GM20000 (cell line): ENCODE data around the gene CMIP.
A peak's percentile ranks its signal among the peaks of the same experiment; 100 is the strongest.
"Not testable (repeated sequence)": the region's sequence is repeated elsewhere in the genome, so short reads cannot be mapped to it uniquely, and the experiment has no call there.

Source experiments
- DNase-seq: peaks from one replicate; pipeline ENCODE4 v3.0.0; 2012; ENCODE audit warnings: low spot score
- TF ChIP-seq, protein P1 (sequence below): IDR thresholded peaks from 2 replicates; pipeline ENCODE4 v1.5.1; 2012; ENCODE audit warnings: mild to moderate bottlenecking, control low read depth; ENCODE audit errors: extremely low read depth, missing control alignments

The CMIP gene

DNA sequence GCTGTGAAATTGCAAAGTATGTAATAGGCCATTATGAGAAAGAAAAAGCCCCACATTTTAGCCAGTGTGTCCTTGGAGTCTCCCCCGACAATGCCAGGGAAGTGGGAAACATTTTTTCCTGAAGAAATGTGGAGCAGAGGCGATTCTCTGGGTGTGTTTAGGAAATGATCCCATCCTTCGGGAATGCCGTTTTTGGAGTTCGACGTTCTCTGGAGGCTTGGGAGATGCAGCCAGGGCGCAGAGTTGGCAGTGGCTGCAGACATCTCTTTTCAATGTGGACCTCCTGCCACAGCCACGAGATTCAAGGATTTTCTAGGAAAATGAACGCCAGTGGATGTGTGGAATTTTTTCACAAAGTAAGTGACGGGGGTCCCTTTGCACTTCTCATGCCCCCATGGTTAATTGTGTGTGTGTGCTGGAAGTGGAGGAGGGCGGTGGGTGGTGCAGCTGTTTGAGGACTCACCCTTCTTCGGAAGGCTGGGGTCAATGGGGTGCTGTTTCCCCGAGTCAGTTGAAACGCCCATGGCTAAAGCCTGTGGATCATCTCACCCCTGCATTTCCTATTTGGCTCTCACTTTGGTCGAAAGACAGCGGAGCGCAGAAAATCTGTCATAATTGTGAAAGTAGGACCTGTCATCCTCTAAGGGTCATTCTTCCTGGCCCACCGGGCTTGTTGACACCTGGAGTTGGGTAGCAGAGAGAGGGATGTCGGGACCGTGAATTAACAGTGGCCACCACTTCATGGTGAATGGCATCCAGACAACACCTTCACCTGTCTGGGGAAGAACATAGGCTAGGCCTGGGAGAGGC is 73.2 kb downstream of the CMIP start:
- TF ChIP-seq, protein P1, sequence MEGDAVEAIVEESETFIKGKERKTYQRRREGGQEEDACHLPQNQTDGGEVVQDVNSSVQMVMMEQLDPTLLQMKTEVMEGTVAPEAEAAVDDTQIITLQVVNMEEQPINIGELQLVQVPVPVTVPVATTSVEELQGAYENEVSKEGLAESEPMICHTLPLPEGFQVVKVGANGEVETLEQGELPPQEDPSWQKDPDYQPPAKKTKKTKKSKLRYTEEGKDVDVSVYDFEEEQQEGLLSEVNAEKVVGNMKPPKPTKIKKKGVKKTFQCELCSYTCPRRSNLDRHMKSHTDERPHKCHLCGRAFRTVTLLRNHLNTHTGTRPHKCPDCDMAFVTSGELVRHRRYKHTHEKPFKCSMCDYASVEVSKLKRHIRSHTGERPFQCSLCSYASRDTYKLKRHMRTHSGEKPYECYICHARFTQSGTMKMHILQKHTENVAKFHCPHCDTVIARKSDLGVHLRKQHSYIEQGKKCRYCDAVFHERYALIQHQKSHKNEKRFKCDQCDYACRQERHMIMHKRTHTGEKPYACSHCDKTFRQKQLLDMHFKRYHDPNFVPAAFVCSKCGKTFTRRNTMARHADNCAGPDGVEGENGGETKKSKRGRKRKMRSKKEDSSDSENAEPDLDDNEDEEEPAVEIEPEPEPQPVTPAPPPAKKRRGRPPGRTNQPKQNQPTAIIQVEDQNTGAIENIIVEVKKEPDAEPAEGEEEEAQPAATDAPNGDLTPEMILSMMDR, result no peak
- no peak for DNase-seq

GRCh38 chr16:81518439-81518757 is 73.8 kb downstream of the CMIP start:
- no peak for DNase-seq

GRCh38 chr16:81519301-81520150 is 74.9 kb downstream of the CMIP start:
- no peak for DNase-seq
- TF ChIP-seq, protein P1, result no peak

More at GRCh38 chr16:81518439-81518757, 73.8 kb downstream of the CMIP start:
- TF ChIP-seq, protein P1, result no peak

GRCh38 chr16:81520151-81520470 is 75.5 kb downstream of the CMIP start:
- DNase-seq, result no peak
- TF ChIP-seq, protein P1, result no peak

DNA sequence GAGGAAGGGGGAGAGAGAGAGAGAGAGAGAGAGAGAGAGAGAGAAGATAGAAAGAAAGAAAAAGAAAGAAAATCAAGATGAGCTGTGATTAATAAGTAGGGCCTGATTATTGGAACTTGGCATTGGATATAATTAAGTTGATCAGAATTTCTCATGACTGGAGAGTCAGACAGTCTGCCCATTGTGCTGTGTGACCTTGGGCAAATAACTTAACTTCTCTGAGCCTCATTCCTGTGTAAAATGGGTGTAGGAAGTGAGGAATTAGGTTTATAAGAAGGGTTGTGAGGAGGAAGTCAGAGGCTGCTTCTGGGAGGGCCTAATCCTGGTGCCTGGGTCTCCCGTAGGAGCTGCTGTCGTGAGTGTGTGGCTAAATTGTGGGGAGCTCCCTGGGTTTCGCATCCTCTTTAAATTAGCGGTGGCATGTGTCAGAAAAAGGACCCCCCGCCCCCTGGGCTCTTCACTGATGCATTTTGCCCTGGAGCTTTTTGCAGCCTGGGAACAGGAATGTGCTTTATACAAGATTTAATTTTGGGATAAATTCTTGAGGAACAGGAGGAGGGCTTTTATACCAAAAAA is 76.0 kb downstream of the CMIP start:
- TF ChIP-seq, protein P1, result no peak
- DNase-seq, result no peak

DNA sequence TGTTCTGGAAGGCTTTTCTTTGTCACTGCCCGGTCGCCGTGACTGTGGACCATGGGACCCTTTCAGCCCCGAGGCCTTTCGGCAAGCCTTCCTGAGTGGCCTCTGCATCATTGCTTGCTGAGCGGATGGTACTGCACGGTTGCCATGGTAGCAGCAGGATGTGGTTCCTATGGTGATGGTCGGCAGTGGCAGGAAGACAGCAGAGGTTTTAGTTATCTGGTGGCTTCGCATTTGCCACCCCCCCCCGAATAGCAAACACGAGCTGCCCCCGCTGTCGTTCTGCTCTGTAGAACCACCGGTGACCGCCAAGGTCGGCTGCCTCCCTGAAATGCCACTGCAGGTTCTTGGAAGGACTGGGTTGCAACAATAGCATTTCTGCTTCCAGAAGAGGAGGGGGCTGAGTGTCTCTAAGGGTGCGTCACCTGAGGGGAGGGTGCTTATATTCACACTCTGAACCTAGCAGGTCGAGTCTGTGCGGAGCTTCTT is 76.6 kb downstream of the CMIP start:
- DNase-seq, result peak; percentile 68
- TF ChIP-seq, protein P1, result no peak

GRCh38 chr16:81522108-81522701 is 77.6 kb downstream of the CMIP start:
- TF ChIP-seq, protein P1, result no peak
- no peak for DNase-seq

DNA sequence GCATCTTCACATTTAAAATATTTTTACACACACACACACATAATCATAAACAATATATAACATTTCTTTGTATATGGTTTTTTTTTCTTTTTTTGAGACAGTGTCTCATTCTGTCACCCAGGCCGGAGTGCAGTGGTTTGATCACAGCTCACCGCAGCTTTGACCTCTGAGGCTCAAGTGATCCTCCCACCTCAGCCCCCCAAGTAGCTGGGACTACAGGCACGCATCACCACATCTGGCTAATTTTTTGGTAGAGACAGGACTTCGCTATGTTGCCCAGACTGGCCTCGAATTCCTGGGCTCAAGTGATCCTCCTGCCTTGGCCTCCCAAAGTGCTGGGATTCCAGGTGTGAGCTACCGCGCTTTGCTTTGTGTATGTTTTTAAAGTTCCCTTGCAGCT is 78.2 kb downstream of the CMIP start:
- not testable (repeated sequence) for DNase-seq
